OCI-LY3 (cell line): ENCODE results near the gene ANKK1.

ENCODE experiments used
- H2AFZ ChIP-seq: fragments of 200-600, 300-600 bp; shearing (Covaris generic); 2 replicates; pipeline ENCODE4 v1.6.0; 2014; ENCODE audit warnings: antibody characterized with exemption, low read depth, low read length
- H3K27ac ChIP-seq: fragments of 200-600, 300-600 bp; sonication (generic); 2 replicates; pipeline ENCODE4 v1.5.1; 2014; ENCODE audit warnings: mild to moderate bottlenecking, low read length, moderate library complexity, mixed read lengths
- H3K27me3 ChIP-seq: fragments of 200-600, 300-600 bp; sonication (generic); 2 replicates; pipeline ENCODE4 v1.6.1; 2014; ENCODE audit warnings: low read depth, low read length, mixed read lengths
- H3K36me3 ChIP-seq: fragments of 200-600, 300-600 bp; sonication (generic); replicated peaks from 2 replicates; pipeline ENCODE3; 2014; ENCODE audit warnings: low read depth, low read length, mixed read lengths
- H3K4me1 ChIP-seq: fragments of 300-600, 200-600 bp; sonication (generic); 2 replicates; pipeline ENCODE4 v1.6.1; 2014; ENCODE audit warnings: low read length, mixed read lengths
- H3K4me2 ChIP-seq: fragments of 200-600, 300-600 bp; sonication (generic); 2 replicates; pipeline ENCODE4 v1.6.1; 2014; ENCODE audit warnings: low read length, mixed read lengths
- H3K4me3 ChIP-seq: fragments of 300-600, 200-600 bp; sonication (generic); 2 replicates; pipeline ENCODE4 v1.5.1; 2014; ENCODE audit warnings: antibody characterized with exemption, mild to moderate bottlenecking, low read length, moderate library complexity
- H3K79me2 ChIP-seq: fragments of 300-600, 200-600 bp; shearing (Covaris generic); 2 replicates; pipeline ENCODE4 v1.6.1; 2014; ENCODE audit warnings: mild to moderate bottlenecking, low read length, mixed read lengths
- H3K9ac ChIP-seq: fragments of 300-600, 200-600 bp; shearing (Covaris generic); 2 replicates; pipeline ENCODE4 v1.6.0; 2014; ENCODE audit warnings: mild to moderate bottlenecking, low read length, moderate library complexity
- H3K9me3 ChIP-seq: fragments of 200-600, 300-600 bp; shearing (Covaris generic); 2 replicates; pipeline ENCODE4 v1.6.1; 2014; ENCODE audit warnings: low read length, mixed read lengths; ENCODE audit not compliant: insufficient read depth
- H4K20me1 ChIP-seq: fragments of 200-600, 300-600 bp; sonication (generic); 2 replicates; pipeline ENCODE4 v1.6.1; 2016; ENCODE audit warnings: low read length, mixed read lengths; ENCODE audit not compliant: insufficient read depth
- EZH2phosphoT487 ChIP-seq: fragments of 200-600 bp; shearing (Covaris generic); IDR thresholded peaks from 2 replicates; pipeline ENCODE4 v1.6.1; 2018; ENCODE audit warnings: antibody characterized with exemption, mixed run types, low read depth
- TF ChIP-seq, protein P1 (sequence below): fragments of 200-600, 300-600 bp; sonication (generic); IDR thresholded peaks from 2 replicates; pipeline ENCODE4 v1.5.1; 2014; ENCODE audit warnings: antibody characterized with exemption, low read length, low read depth

ANKK1 gene

GRCh38 chr11:113448316-113448677 lies 60.7 kb downstream of the ANKK1 start:
- Histone ChIP-seq H2AFZ (no peak overlapping the region), H4K20me1 (no peaks in the 10 kb centered on the region), H3K4me2 (no peak overlapping the region), H3K9ac (no peak overlapping the region), H3K27me3 (peaks cover 69% of the 10 kb centered on the region), H3K36me3 (no peaks in the 10 kb centered on the region), H3K4me1 (no peaks in the 10 kb centered on the region), H3K4me3 (no peak overlapping the region), H3K27ac (no peak overlapping the region), H3K79me2 (no peaks in the 10 kb centered on the region), H3K9me3 (no peaks in the 10 kb centered on the region)
- TF ChIP-seq EZH2phosphoT487, result no peak
- TF ChIP-seq, protein P1, sequence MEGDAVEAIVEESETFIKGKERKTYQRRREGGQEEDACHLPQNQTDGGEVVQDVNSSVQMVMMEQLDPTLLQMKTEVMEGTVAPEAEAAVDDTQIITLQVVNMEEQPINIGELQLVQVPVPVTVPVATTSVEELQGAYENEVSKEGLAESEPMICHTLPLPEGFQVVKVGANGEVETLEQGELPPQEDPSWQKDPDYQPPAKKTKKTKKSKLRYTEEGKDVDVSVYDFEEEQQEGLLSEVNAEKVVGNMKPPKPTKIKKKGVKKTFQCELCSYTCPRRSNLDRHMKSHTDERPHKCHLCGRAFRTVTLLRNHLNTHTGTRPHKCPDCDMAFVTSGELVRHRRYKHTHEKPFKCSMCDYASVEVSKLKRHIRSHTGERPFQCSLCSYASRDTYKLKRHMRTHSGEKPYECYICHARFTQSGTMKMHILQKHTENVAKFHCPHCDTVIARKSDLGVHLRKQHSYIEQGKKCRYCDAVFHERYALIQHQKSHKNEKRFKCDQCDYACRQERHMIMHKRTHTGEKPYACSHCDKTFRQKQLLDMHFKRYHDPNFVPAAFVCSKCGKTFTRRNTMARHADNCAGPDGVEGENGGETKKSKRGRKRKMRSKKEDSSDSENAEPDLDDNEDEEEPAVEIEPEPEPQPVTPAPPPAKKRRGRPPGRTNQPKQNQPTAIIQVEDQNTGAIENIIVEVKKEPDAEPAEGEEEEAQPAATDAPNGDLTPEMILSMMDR, result no peak

GRCh38 chr11:113449743-113450142 lies 62.2 kb downstream of the ANKK1 start:
- Histone ChIP-seq H2AFZ (no peak overlapping the region), H3K9me3 (no peaks in the 10 kb centered on the region), H3K4me2 (no peak overlapping the region), H3K4me3 (no peak overlapping the region), H3K27me3 (peaks cover 58% of the 10 kb centered on the region), H3K36me3 (no peaks in the 10 kb centered on the region), H3K4me1 (no peaks in the 10 kb centered on the region), H3K27ac (no peak overlapping the region), H3K9ac (no peak overlapping the region), H4K20me1 (no peaks in the 10 kb centered on the region), H3K79me2 (no peaks in the 10 kb centered on the region)
- TF ChIP-seq EZH2phosphoT487, result no peak
